ENCODE results near the gene RHBDD1. TPM values are rescaled to one million over a fixed set of nuclear protein-coding genes. Genes with fewer than 3 reads are reported as not detected.

RHBDD1 gene
- total and polyA plus RNA-seq, 4 donors: 16.8 to 81.3 (median 30.2) TPM

- H3K27me3 ChIP-seq (ENCODE audit: control insufficient read depth, insufficient read depth, low read length): no peaks in the 10 kb centered on the region
- H3K27ac ChIP-seq (ENCODE audit: low read depth, low read length): no peak overlapping the region
- peaks cover 9% of the 10 kb centered on the region for H3K4me1 ChIP-seq (ENCODE audit: control insufficient read depth, insufficient read depth, low read length)
- H3K4me3 ChIP-seq (ENCODE audit: low read depth, low read length): no peak overlapping the region
- no peaks in the 10 kb centered on the region for H3K9me3 ChIP-seq (ENCODE audit: control insufficient read depth, insufficient read depth, low read length)
- DNase-seq (ENCODE audit: low read depth in 4 of 6, low spot score in 6 of 6): no peak
- 88% methylated on average over 5 of the region's 6 CpGs for WGBS (ENCODE audit: insufficient coverage)
- no peaks in the 10 kb centered on the region for H3K36me3 ChIP-seq (ENCODE audit: control insufficient read depth, insufficient read depth, low read length)
Observed at GRCh38 chr2:227004482-227004881, 168.6 kb downstream of the RHBDD1 start.

GRCh38 chr2:227006189-227006897 is 170.5 kb downstream of the RHBDD1 start:
- DNase-seq (ENCODE audit: low read depth in 4 of 6, low spot score in 6 of 6): peak in 2 of 6 donors; percentile 38 to 87
- WGBS (ENCODE audit: insufficient coverage): 29% methylated on average over 7 of the region's 16 CpGs
- no peaks in the 10 kb centered on the region for H3K9me3 ChIP-seq (ENCODE audit: control insufficient read depth, insufficient read depth, low read length)
- peaks cover 9% of the 10 kb centered on the region for H3K4me1 ChIP-seq (ENCODE audit: control insufficient read depth, insufficient read depth, low read length)
- H3K27me3 ChIP-seq (ENCODE audit: control insufficient read depth, insufficient read depth, low read length): no peaks in the 10 kb centered on the region
- no peak overlapping the region for H3K4me3 ChIP-seq (ENCODE audit: low read depth, low read length)
- no peaks in the 10 kb centered on the region for H3K36me3 ChIP-seq (ENCODE audit: control insufficient read depth, insufficient read depth, low read length)
- H3K27ac ChIP-seq (ENCODE audit: low read depth, low read length): no peak overlapping the region

- DNase-seq (ENCODE audit: low read depth in 4 of 6, low spot score in 6 of 6): peak in 1 of 6 donors; percentile 72
- H3K4me1 ChIP-seq (ENCODE audit: control insufficient read depth, insufficient read depth, low read length): peaks cover 9% of the 10 kb centered on the region
- H3K27me3 ChIP-seq (ENCODE audit: control insufficient read depth, insufficient read depth, low read length): no peaks in the 10 kb centered on the region
- WGBS (ENCODE audit: insufficient coverage): 52% methylated on average over 9 of the region's 9 CpGs
- H3K9me3 ChIP-seq (ENCODE audit: control insufficient read depth, insufficient read depth, low read length): no peaks in the 10 kb centered on the region
- no peak overlapping the region for H3K4me3 ChIP-seq (ENCODE audit: low read depth, low read length)
- H3K36me3 ChIP-seq (ENCODE audit: control insufficient read depth, insufficient read depth, low read length): no peaks in the 10 kb centered on the region
- no peak overlapping the region for H3K27ac ChIP-seq (ENCODE audit: low read depth, low read length)
Observed at GRCh38 chr2:227007148-227007547, 171.3 kb downstream of the RHBDD1 start.

- no peak overlapping the region for H3K4me3 ChIP-seq (ENCODE audit: low read depth, low read length)
- H3K27ac ChIP-seq (ENCODE audit: low read depth, low read length): no peak overlapping the region
- no peak for DNase-seq (ENCODE audit: low read depth in 4 of 6, low spot score in 6 of 6)
- H3K27me3 ChIP-seq (ENCODE audit: control insufficient read depth, insufficient read depth, low read length): no peaks in the 10 kb centered on the region
- H3K4me1 ChIP-seq (ENCODE audit: control insufficient read depth, insufficient read depth, low read length): peaks cover 9% of the 10 kb centered on the region
- no peaks in the 10 kb centered on the region for H3K9me3 ChIP-seq (ENCODE audit: control insufficient read depth, insufficient read depth, low read length)
- 97% methylated on average over 14 of the region's 17 CpGs for WGBS (ENCODE audit: insufficient coverage)
- H3K36me3 ChIP-seq (ENCODE audit: control insufficient read depth, insufficient read depth, low read length): no peaks in the 10 kb centered on the region
Observed at GRCh38 chr2:227007940-227008339, 172.1 kb downstream of the RHBDD1 start.

- Histone ChIP-seq H3K4me1 (ENCODE audit: control insufficient read depth, insufficient read depth, low read length) (peaks cover 9% of the 10 kb centered on the region), H3K27me3 (ENCODE audit: control insufficient read depth, insufficient read depth, low read length) (no peaks in the 10 kb centered on the region), H3K36me3 (ENCODE audit: control insufficient read depth, insufficient read depth, low read length) (no peaks in the 10 kb centered on the region), H3K27ac (ENCODE audit: low read depth, low read length) (no peak overlapping the region), H3K4me3 (ENCODE audit: low read depth, low read length) (no peak overlapping the region), H3K9me3 (ENCODE audit: control insufficient read depth, insufficient read depth, low read length) (no peaks in the 10 kb centered on the region)
- 86% methylated on average over 3 of the region's 3 CpGs for WGBS (ENCODE audit: insufficient coverage)
- no peak for DNase-seq (ENCODE audit: low read depth in 4 of 6, low spot score in 6 of 6)
Observed at GRCh38 chr2:227010433-227010832, 174.6 kb downstream of the RHBDD1 start.

- Histone ChIP-seq H3K4me3 (ENCODE audit: low read depth, low read length) (no peak overlapping the region), H3K4me1 (ENCODE audit: control insufficient read depth, insufficient read depth, low read length) (no peaks in the 10 kb centered on the region), H3K36me3 (ENCODE audit: control insufficient read depth, insufficient read depth, low read length) (no peaks in the 10 kb centered on the region), H3K27ac (ENCODE audit: low read depth, low read length) (no peak overlapping the region), H3K9me3 (ENCODE audit: control insufficient read depth, insufficient read depth, low read length) (no peaks in the 10 kb centered on the region), H3K27me3 (ENCODE audit: control insufficient read depth, insufficient read depth, low read length) (no peaks in the 10 kb centered on the region)
- no peak for DNase-seq (ENCODE audit: low read depth in 4 of 6, low spot score in 6 of 6)
- WGBS (ENCODE audit: insufficient coverage): 94% methylated on average over 6 of the region's 9 CpGs
Observed at GRCh38 chr2:227013330-227013729, 177.5 kb downstream of the RHBDD1 start.

GRCh38 chr2:227013881-227014280 is 178.0 kb downstream of the RHBDD1 start:
- WGBS (ENCODE audit: insufficient coverage): 93% methylated on average over 4 of the region's 8 CpGs
- Histone ChIP-seq H3K27me3 (ENCODE audit: control insufficient read depth, insufficient read depth, low read length) (no peaks in the 10 kb centered on the region), H3K27ac (ENCODE audit: low read depth, low read length) (no peak overlapping the region), H3K36me3 (ENCODE audit: control insufficient read depth, insufficient read depth, low read length) (no peaks in the 10 kb centered on the region), H3K9me3 (ENCODE audit: control insufficient read depth, insufficient read depth, low read length) (no peaks in the 10 kb centered on the region), H3K4me3 (ENCODE audit: low read depth, low read length) (no peak overlapping the region), H3K4me1 (ENCODE audit: control insufficient read depth, insufficient read depth, low read length) (no peaks in the 10 kb centered on the region)
- no peak for DNase-seq (ENCODE audit: low read depth in 4 of 6, low spot score in 6 of 6)

- 76% methylated on average over 2 of the region's 4 CpGs for WGBS (ENCODE audit: insufficient coverage)
- H3K9me3 ChIP-seq (ENCODE audit: control insufficient read depth, insufficient read depth, low read length): no peaks in the 10 kb centered on the region
- no peak overlapping the region for H3K4me3 ChIP-seq (ENCODE audit: low read depth, low read length)
- DNase-seq (ENCODE audit: low read depth in 4 of 6, low spot score in 6 of 6): no peak
- H3K36me3 ChIP-seq (ENCODE audit: control insufficient read depth, insufficient read depth, low read length): no peaks in the 10 kb centered on the region
- H3K27me3 ChIP-seq (ENCODE audit: control insufficient read depth, insufficient read depth, low read length): no peaks in the 10 kb centered on the region
- H3K27ac ChIP-seq (ENCODE audit: low read depth, low read length): no peak overlapping the region
- H3K4me1 ChIP-seq (ENCODE audit: control insufficient read depth, insufficient read depth, low read length): no peaks in the 10 kb centered on the region
Observed at GRCh38 chr2:227016894-227017293, 181.0 kb downstream of the RHBDD1 start.

GRCh38 chr2:227020416-227020815 is 184.6 kb downstream of the RHBDD1 start:
- no peak overlapping the region for H3K27ac ChIP-seq (ENCODE audit: low read depth, low read length)

GRCh38 chr2:227022608-227023007 is 186.8 kb downstream of the RHBDD1 start:
- WGBS (ENCODE audit: insufficient coverage): 62% methylated on average over 3 of the region's 3 CpGs
- Histone ChIP-seq H3K4me1 (ENCODE audit: control insufficient read depth, insufficient read depth, low read length) (no peaks in the 10 kb centered on the region), H3K27ac (ENCODE audit: low read depth, low read length) (no peak overlapping the region), H3K27me3 (ENCODE audit: control insufficient read depth, insufficient read depth, low read length) (no peaks in the 10 kb centered on the region), H3K36me3 (ENCODE audit: control insufficient read depth, insufficient read depth, low read length) (no peaks in the 10 kb centered on the region), H3K4me3 (ENCODE audit: low read depth, low read length) (no peak overlapping the region), H3K9me3 (ENCODE audit: control insufficient read depth, insufficient read depth, low read length) (no peaks in the 10 kb centered on the region)
- DNase-seq (ENCODE audit: low read depth in 4 of 6, low spot score in 6 of 6): no peak

More at GRCh38 chr2:227020416-227020815, 184.6 kb downstream of the RHBDD1 start:
- no peak for DNase-seq (ENCODE audit: low read depth in 4 of 6, low spot score in 6 of 6)
- 56% methylated on average over 2 of the region's 2 CpGs for WGBS (ENCODE audit: insufficient coverage)
- Histone ChIP-seq H3K27me3 (ENCODE audit: control insufficient read depth, insufficient read depth, low read length) (no peaks in the 10 kb centered on the region), H3K36me3 (ENCODE audit: control insufficient read depth, insufficient read depth, low read length) (no peaks in the 10 kb centered on the region), H3K9me3 (ENCODE audit: control insufficient read depth, insufficient read depth, low read length) (no peaks in the 10 kb centered on the region), H3K4me3 (ENCODE audit: low read depth, low read length) (no peak overlapping the region), H3K4me1 (ENCODE audit: control insufficient read depth, insufficient read depth, low read length) (no peaks in the 10 kb centered on the region)

All from spinal cord (tissue), 10 donors.